Measurements from ENCODE around the gene KLHL26.

KLHL26 gene

DNA sequence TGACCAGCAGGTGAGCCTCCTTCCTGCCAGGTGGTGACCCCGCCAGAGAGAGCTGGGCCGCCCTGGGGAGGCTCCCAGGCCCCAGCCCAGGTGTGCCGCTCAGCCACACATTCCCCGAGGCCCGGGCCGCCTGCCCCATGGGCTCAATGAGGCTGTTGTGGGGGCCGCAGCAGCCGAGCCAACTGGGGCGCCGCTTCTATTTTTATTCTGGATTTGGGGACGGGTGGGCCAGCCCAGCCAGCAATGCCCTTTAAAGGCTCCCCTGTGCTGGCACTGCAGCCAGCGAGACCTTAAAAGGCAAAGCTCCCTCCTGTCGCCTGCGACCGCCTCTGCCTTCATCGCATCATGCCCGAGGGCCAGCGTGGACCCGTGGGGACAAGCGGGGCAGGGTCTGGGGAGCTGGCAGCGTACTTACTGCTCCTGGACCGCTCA, 29.0 kb downstream of the KLHL26 start:
- peaks cover 29% of the 10 kb centered on the region; the same call in 1 of the 2 replicates for H4K20me1 ChIP-seq (ENCODE audit: insufficient read depth, low read length)
- no peak overlapping the region for H3K27ac ChIP-seq (ENCODE audit: low read length)
- no peaks in the 10 kb centered on the region for H3K9me3 ChIP-seq (ENCODE audit: insufficient read depth, low read length)
- peaks cover 14% of the 10 kb centered on the region; the same call in 1 of the 2 replicates for H3K4me1 ChIP-seq (ENCODE audit: low read length)
- no peaks in the 10 kb centered on the region for H3K79me2 ChIP-seq (ENCODE audit: low read length)
- H3K36me3 ChIP-seq (replicated peaks; ENCODE audit: low read depth, low read length): peaks cover 25% of the 10 kb centered on the region
- no peak for TF ChIP-seq EZH2phosphoT487 (IDR thresholded peaks at IDR 0.05; ENCODE audit: low read depth)
- TF ChIP-seq, protein P1, sequence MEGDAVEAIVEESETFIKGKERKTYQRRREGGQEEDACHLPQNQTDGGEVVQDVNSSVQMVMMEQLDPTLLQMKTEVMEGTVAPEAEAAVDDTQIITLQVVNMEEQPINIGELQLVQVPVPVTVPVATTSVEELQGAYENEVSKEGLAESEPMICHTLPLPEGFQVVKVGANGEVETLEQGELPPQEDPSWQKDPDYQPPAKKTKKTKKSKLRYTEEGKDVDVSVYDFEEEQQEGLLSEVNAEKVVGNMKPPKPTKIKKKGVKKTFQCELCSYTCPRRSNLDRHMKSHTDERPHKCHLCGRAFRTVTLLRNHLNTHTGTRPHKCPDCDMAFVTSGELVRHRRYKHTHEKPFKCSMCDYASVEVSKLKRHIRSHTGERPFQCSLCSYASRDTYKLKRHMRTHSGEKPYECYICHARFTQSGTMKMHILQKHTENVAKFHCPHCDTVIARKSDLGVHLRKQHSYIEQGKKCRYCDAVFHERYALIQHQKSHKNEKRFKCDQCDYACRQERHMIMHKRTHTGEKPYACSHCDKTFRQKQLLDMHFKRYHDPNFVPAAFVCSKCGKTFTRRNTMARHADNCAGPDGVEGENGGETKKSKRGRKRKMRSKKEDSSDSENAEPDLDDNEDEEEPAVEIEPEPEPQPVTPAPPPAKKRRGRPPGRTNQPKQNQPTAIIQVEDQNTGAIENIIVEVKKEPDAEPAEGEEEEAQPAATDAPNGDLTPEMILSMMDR (IDR thresholded peaks at IDR 0.05; ENCODE audit: low read depth, low read length): no peak
- H3K4me2 ChIP-seq (ENCODE audit: low read length): no peak overlapping the region
- H3K27me3 ChIP-seq (ENCODE audit: low read depth, low read length): no peaks in the 10 kb centered on the region
- no peak overlapping the region for H3K9ac ChIP-seq (ENCODE audit: low read length)
- no peak overlapping the region for H2AFZ ChIP-seq (ENCODE audit: low read depth, low read length)
- no peak overlapping the region for H3K4me3 ChIP-seq (ENCODE audit: low read length)

DNA sequence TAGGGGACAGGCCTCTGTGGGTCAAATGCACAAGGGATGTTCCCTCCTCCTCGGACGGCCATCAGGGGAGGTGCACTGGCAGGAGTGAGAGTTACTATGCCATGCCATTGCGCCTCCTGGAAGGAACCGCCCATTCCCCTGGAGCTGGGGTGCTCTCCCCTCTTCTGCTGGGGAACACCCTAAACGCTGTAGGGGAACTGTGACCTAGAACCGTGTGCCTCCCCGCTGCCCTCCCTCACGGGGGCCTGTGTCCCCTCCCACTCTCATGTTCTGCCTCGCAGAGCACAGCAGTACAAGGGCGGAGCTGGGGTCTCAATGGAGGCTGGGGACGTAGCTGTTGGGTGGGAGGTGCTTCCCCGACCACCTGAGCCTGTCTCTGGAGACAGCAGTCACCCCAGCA, 29.5 kb downstream of the KLHL26 start:
- Histone ChIP-seq H3K4me3 (ENCODE audit: low read length) (no peak overlapping the region), H3K4me1 (ENCODE audit: low read length) (peaks cover 14% of the 10 kb centered on the region; the same call in 1 of the 2 replicates), H2AFZ (ENCODE audit: low read depth, low read length) (no peak overlapping the region), H3K9me3 (ENCODE audit: insufficient read depth, low read length) (no peaks in the 10 kb centered on the region), H3K9ac (ENCODE audit: low read length) (no peak overlapping the region), H4K20me1 (ENCODE audit: insufficient read depth, low read length) (peaks cover 26% of the 10 kb centered on the region; the same call in 1 of the 2 replicates), H3K36me3 (replicated peaks; ENCODE audit: low read depth, low read length) (peaks cover 23% of the 10 kb centered on the region), H3K4me2 (ENCODE audit: low read length) (no peak overlapping the region), H3K79me2 (ENCODE audit: low read length) (no peaks in the 10 kb centered on the region), H3K27ac (ENCODE audit: low read length) (no peak overlapping the region), H3K27me3 (ENCODE audit: low read depth, low read length) (no peaks in the 10 kb centered on the region)
- no peak for TF ChIP-seq EZH2phosphoT487 (IDR thresholded peaks at IDR 0.05; ENCODE audit: low read depth)
- TF ChIP-seq, protein P1 (IDR thresholded peaks at IDR 0.05; ENCODE audit: low read depth, low read length): no peak

DNA sequence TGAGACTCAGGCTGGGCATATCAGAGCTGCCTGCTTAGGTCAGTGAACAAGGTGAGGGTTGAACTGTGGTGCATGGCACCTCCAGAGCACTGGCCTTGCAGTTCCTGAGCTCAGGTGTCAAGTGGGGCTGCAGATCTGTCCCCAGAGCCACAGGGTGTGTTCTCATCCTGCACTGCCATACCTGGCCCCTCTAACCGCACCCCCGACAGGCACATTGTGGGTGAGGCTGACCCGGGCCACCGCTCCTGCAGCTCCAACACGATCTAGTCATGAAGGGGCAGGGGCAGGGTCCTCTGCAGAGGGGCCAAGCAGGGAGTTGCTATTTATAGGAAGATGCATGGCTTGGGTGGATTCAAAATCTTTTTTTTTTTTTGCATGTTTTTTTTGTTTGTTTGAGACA, 30.0 kb downstream of the KLHL26 start:
- Histone ChIP-seq H2AFZ (ENCODE audit: low read depth, low read length) (no peak overlapping the region), H3K4me3 (ENCODE audit: low read length) (no peak overlapping the region), H4K20me1 (ENCODE audit: insufficient read depth, low read length) (peaks cover 21% of the 10 kb centered on the region; the same call in 1 of the 2 replicates), H3K27ac (ENCODE audit: low read length) (no peak overlapping the region), H3K4me2 (ENCODE audit: low read length) (no peak overlapping the region), H3K9ac (ENCODE audit: low read length) (no peak overlapping the region), H3K79me2 (ENCODE audit: low read length) (no peaks in the 10 kb centered on the region), H3K27me3 (ENCODE audit: low read depth, low read length) (no peaks in the 10 kb centered on the region), H3K9me3 (ENCODE audit: insufficient read depth, low read length) (no peaks in the 10 kb centered on the region), H3K36me3 (replicated peaks; ENCODE audit: low read depth, low read length) (peaks cover 19% of the 10 kb centered on the region), H3K4me1 (ENCODE audit: low read length) (peaks cover 14% of the 10 kb centered on the region; the same call in 1 of the 2 replicates)
- TF ChIP-seq, protein P1 (IDR thresholded peaks at IDR 0.05; ENCODE audit: low read depth, low read length): no peak
- TF ChIP-seq EZH2phosphoT487 (IDR thresholded peaks at IDR 0.05; ENCODE audit: low read depth): no peak

DNA sequence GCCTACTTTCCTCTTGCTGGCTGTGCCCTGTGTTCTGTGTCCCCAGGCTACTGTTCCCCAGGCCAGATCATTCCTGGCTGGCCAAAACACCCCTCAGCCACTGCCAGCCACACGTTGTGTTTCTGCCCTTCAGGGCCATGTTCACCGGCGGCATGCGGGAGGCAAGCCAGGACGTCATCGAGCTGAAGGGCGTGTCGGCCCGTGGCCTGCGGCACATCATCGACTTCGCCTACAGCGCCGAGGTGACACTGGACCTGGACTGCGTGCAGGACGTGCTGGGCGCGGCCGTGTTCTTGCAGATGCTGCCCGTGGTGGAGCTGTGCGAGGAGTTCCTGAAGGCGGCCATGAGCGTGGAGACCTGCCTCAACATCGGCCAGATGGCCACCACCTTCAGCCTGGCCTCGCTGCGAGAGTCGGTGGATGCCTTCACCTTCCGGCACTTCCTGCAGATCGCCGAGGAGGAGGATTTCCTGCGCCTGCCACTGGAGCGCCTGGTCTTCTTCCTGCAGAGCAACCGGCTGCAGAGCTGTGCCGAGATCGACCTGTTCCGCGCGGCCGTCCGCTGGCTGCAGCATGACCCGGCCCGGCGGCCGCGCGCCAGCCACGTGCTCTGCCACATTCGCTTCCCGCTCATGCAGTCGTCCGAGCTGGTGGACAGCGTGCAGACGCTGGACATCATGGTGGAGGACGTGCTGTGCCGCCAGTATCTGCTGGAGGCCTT, 30.9 kb downstream of the KLHL26 start:
- no peak overlapping the region for H3K4me2 ChIP-seq (ENCODE audit: low read length)
- H3K27ac ChIP-seq (ENCODE audit: low read length): no peak overlapping the region
- H3K27me3 ChIP-seq (ENCODE audit: low read depth, low read length): no peaks in the 10 kb centered on the region
- no peak for TF ChIP-seq EZH2phosphoT487 (IDR thresholded peaks at IDR 0.05; ENCODE audit: low read depth)
- TF ChIP-seq, protein P1 (IDR thresholded peaks at IDR 0.05; ENCODE audit: low read depth, low read length): no peak
- no peak overlapping the region for H3K9ac ChIP-seq (ENCODE audit: low read length)
- no peak overlapping the region for H2AFZ ChIP-seq (ENCODE audit: low read depth, low read length)
- H3K4me3 ChIP-seq (ENCODE audit: low read length): no peak overlapping the region
- H4K20me1 ChIP-seq (ENCODE audit: insufficient read depth, low read length): peaks cover 13% of the 10 kb centered on the region; the same call in 1 of the 2 replicates
- H3K79me2 ChIP-seq (ENCODE audit: low read length): no peaks in the 10 kb centered on the region
- H3K36me3 ChIP-seq (replicated peaks; ENCODE audit: low read depth, low read length): peaks cover 17% of the 10 kb centered on the region
- H3K4me1 ChIP-seq (ENCODE audit: low read length): peaks cover 14% of the 10 kb centered on the region; the same call in 1 of the 2 replicates
- no peaks in the 10 kb centered on the region for H3K9me3 ChIP-seq (ENCODE audit: insufficient read depth, low read length)
